ENCODE data around the gene PLAGL2.

PLAGL2 gene

DNA sequence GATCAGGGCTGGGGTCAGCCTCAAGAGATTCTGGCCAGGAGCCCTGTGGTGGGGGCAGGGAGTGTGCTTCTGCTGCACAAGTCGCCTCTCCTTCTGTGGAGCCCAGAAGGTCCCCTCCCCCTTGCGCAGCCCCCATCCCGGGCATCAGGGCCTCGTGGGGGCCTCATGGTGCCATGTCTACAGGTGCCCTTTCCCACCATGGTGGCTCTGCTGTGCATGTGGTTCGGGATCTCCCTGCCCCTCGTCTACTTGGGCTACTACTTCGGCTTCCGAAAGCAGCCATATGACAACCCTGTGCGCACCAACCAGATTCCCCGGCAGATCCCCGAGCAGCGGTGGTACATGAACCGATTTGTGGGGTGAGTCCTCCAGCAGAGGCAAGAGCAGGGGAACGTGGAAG, 49.9 kb downstream of the PLAGL2 start:
- TF ChIP-seq, protein P1, sequence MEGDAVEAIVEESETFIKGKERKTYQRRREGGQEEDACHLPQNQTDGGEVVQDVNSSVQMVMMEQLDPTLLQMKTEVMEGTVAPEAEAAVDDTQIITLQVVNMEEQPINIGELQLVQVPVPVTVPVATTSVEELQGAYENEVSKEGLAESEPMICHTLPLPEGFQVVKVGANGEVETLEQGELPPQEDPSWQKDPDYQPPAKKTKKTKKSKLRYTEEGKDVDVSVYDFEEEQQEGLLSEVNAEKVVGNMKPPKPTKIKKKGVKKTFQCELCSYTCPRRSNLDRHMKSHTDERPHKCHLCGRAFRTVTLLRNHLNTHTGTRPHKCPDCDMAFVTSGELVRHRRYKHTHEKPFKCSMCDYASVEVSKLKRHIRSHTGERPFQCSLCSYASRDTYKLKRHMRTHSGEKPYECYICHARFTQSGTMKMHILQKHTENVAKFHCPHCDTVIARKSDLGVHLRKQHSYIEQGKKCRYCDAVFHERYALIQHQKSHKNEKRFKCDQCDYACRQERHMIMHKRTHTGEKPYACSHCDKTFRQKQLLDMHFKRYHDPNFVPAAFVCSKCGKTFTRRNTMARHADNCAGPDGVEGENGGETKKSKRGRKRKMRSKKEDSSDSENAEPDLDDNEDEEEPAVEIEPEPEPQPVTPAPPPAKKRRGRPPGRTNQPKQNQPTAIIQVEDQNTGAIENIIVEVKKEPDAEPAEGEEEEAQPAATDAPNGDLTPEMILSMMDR (IDR thresholded peaks at IDR 0.05; ENCODE audit: low read depth, low read length, poor library complexity, severe bottlenecking) = no peak
- TF ChIP-seq EZH2phosphoT487 (IDR thresholded peaks at IDR 0.05; ENCODE audit: borderline replicate concordance, low read length) = no peak
- H3K4me1 ChIP-seq (ENCODE audit: control insufficient read depth, low read length) = no peaks in the 10 kb centered on the region
- no peaks in the 10 kb centered on the region for H3K9me3 ChIP-seq (ENCODE audit: control insufficient read depth, insufficient read depth, low read length)
- no peak overlapping the region for H3K27ac ChIP-seq (ENCODE audit: low read depth, low read length)
- no peaks in the 10 kb centered on the region for H3F3A ChIP-seq (ENCODE audit: control insufficient read depth, insufficient read depth)
- H3K4me3 ChIP-seq (ENCODE audit: low read length) = no peak overlapping the region
- no peaks in the 10 kb centered on the region for H3K79me2 ChIP-seq (ENCODE audit: control insufficient read depth, low read length)
- no peaks in the 10 kb centered on the region for H4K20me1 ChIP-seq (ENCODE audit: control insufficient read depth, insufficient read depth, low read depth, low read length)
- no peak overlapping the region for H3K4me2 ChIP-seq (ENCODE audit: low read length)
- H3K27me3 ChIP-seq (ENCODE audit: control insufficient read depth, low read length) = no peaks in the 10 kb centered on the region
- peaks cover 61% of the 10 kb centered on the region for H3K36me3 ChIP-seq (ENCODE audit: control insufficient read depth, low read length)
- H3K9me2 ChIP-seq (replicated peaks; ENCODE audit: control insufficient read depth, low read length) = no peaks in the 10 kb centered on the region

DNA sequence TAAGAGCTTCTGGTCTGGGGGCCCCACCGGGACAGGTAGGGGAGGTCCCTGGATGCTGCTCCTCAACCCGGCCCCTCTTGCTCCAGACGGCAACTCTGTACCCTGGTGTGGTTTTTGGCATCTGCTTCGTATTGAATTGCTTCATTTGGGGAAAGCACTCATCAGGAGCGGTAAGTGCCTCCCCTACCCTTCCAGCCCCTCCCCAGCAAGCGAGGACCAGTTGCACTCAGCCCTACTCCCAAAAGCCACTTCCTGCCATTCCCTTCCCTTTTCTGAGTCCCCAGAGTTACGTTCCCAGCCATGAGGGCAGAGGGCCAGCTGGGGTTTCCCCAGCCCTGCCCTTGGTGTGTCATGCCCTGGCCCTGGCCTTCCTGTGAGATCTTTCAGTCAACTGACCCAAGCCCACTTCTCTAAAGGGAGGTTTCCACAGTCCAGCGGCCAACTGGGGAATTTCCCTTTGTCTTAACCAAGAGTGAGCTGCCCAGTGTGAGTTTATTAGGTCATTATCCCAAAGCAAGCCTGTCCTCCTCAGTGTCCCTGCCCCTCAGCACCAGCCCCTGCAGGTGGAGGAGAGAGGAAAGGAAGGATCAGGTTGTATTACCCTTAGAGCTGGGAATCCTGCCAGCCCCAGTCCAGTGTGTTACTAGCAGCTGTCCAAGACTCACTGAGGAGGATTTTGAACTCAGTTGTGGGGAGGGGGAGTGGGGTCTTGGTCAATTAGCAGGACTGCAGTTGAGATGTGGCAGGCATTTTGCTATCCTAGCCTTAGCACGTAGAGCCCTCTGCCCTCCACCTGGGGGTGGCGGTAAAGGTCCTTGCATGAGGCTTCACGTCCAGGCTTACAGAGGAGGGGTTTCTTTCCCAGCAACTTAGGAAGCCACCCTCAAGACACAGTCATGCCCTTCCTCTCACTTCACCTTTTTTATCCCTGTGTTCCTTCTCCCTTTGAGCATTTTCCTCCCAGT, 52.2 kb downstream of the PLAGL2 start:
- Histone ChIP-seq H3K79me2 (ENCODE audit: control insufficient read depth, low read length) (no peaks in the 10 kb centered on the region), H3K4me2 (ENCODE audit: low read length) (no peak overlapping the region), H3K9me2 (replicated peaks; ENCODE audit: control insufficient read depth, low read length) (no peaks in the 10 kb centered on the region), H3K9me3 (ENCODE audit: control insufficient read depth, insufficient read depth, low read length) (no peaks in the 10 kb centered on the region), H3K27me3 (ENCODE audit: control insufficient read depth, low read length) (no peaks in the 10 kb centered on the region), H3K4me3 (ENCODE audit: low read length) (no peak overlapping the region), H3F3A (ENCODE audit: control insufficient read depth, insufficient read depth) (no peaks in the 10 kb centered on the region), H3K4me1 (ENCODE audit: control insufficient read depth, low read length) (no peaks in the 10 kb centered on the region), H3K27ac (ENCODE audit: low read depth, low read length) (no peak overlapping the region), H4K20me1 (ENCODE audit: control insufficient read depth, insufficient read depth, low read depth, low read length) (no peaks in the 10 kb centered on the region), H3K36me3 (ENCODE audit: control insufficient read depth, low read length) (peaks cover 61% of the 10 kb centered on the region)
- no peak for TF ChIP-seq EZH2phosphoT487 (IDR thresholded peaks at IDR 0.05; ENCODE audit: borderline replicate concordance, low read length)
- TF ChIP-seq, protein P1 (IDR thresholded peaks at IDR 0.05; ENCODE audit: low read depth, low read length, poor library complexity, severe bottlenecking) = peak; percentile 54

DNA sequence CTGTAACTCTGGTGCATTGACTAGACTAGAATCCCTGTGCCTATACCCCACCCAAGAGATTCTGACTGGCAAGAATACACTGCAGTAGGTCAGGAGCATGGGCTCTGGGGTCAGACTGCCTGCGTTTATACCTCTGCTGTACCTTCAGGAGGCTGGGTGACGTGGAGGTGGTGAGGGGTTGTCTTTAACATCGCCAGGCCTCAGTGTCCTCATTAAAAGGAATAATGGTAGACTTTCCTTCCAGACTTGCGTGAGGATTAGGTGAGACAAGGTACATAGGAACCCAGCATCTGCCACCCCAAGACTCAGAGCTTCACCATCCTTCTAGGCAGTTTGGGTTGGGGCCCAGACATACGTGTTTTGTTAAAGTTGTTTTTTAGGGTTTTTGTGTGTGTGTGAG, 53.8 kb downstream of the PLAGL2 start:
- Histone ChIP-seq H3K4me1 (ENCODE audit: control insufficient read depth, low read length) (no peaks in the 10 kb centered on the region), H3F3A (ENCODE audit: control insufficient read depth, insufficient read depth) (no peaks in the 10 kb centered on the region), H3K79me2 (ENCODE audit: control insufficient read depth, low read length) (no peaks in the 10 kb centered on the region), H3K27me3 (ENCODE audit: control insufficient read depth, low read length) (no peaks in the 10 kb centered on the region), H3K4me3 (ENCODE audit: low read length) (no peak overlapping the region), H3K27ac (ENCODE audit: low read depth, low read length) (no peak overlapping the region), H3K36me3 (ENCODE audit: control insufficient read depth, low read length) (peaks cover 58% of the 10 kb centered on the region), H3K9me3 (ENCODE audit: control insufficient read depth, insufficient read depth, low read length) (no peaks in the 10 kb centered on the region), H3K9me2 (replicated peaks; ENCODE audit: control insufficient read depth, low read length) (no peaks in the 10 kb centered on the region), H3K4me2 (ENCODE audit: low read length) (no peak overlapping the region), H4K20me1 (ENCODE audit: control insufficient read depth, insufficient read depth, low read depth, low read length) (no peaks in the 10 kb centered on the region)
- TF ChIP-seq, protein P1 (IDR thresholded peaks at IDR 0.05; ENCODE audit: low read depth, low read length, poor library complexity, severe bottlenecking) = no peak
- TF ChIP-seq EZH2phosphoT487 (IDR thresholded peaks at IDR 0.05; ENCODE audit: borderline replicate concordance, low read length) = no peak

Data from DOHH2 (cell line).